Choroid plexus epithelial cell (primary cell): Measurements from ENCODE around the gene MAP7.
A peak's percentile ranks its signal among the peaks of the same experiment; 100 is the strongest.

Experiments
- DNase-seq: peaks from one replicate; pipeline ENCODE4 v3.0.0-alpha.2; 2010; ENCODE audit warnings: low read depth
- H3K4me3 ChIP-seq: 2 replicates; pipeline ENCODE4 v1.5.1; 2011; ENCODE audit warnings: low read depth, mild to moderate bottlenecking, control low read depth, low read length, moderate library complexity
- CTCF ChIP-seq: conservative IDR thresholded peaks from 2 replicates; pipeline ENCODE4 v1.5.1; 2011; ENCODE audit warnings: low read depth, mild to moderate bottlenecking, control low read depth, inconsistent platforms, low read length, moderate library complexity

Gene MAP7

GRCh38 chr6:136474241-136474640 is 76.0 kb downstream of the MAP7 start:
- no peak overlapping the region for H3K4me3 ChIP-seq
- no peak for TF ChIP-seq CTCF
- DNase-seq = no peak

- no peak for DNase-seq
- H3K4me3 ChIP-seq = no peak overlapping the region
- TF ChIP-seq CTCF = no peak
These were observed 78.3 kb downstream of the MAP7 start for GRCh38 chr6:136471922-136472321.

GRCh38 chr6:136471372-136471771 is 78.8 kb downstream of the MAP7 start:
- peak; percentile 2 for DNase-seq
- no peak overlapping the region for H3K4me3 ChIP-seq
- no peak for TF ChIP-seq CTCF

GRCh38 chr6:136470044-136470443 is 80.2 kb downstream of the MAP7 start:
- DNase-seq = no peak
- TF ChIP-seq CTCF = no peak
- H3K4me3 ChIP-seq = no peak overlapping the region

- no peak for TF ChIP-seq CTCF
- no peak for DNase-seq
These were observed 81.1 kb downstream of the MAP7 start for GRCh38 chr6:136469154-136469553.

GRCh38 chr6:136468711-136469110 is 81.5 kb downstream of the MAP7 start:
- TF ChIP-seq CTCF = no peak
- DNase-seq = no peak
- no peak overlapping the region for H3K4me3 ChIP-seq

More at GRCh38 chr6:136469154-136469553, 81.1 kb downstream of the MAP7 start:
- no peak overlapping the region for H3K4me3 ChIP-seq

- H3K4me3 ChIP-seq = no peak overlapping the region
These were observed 83.0 kb downstream of the MAP7 start for GRCh38 chr6:136467186-136467585.

More at GRCh38 chr6:136467186-136467585, 83.0 kb downstream of the MAP7 start:
- TF ChIP-seq CTCF = no peak
- no peak for DNase-seq
